PC-9 (cell line): Measurements from ENCODE around the gene TRAPPC3L. TPM values are rescaled to one million over a fixed set of nuclear protein-coding genes. Genes with fewer than 3 reads are reported as not detected.

ENCODE experiments used
- BruUV-seq: library from RNA; stranded (reverse); fragments of 400-500 nt; replicated peaks from 2 replicates; lab custom pipeline; 2021; lab: Mats Ljungman, UMichigan
- CTCF ChIA-PET: fragments of 300-600 bp; sonication (Branson Sonifier 250); formaldehyde crosslinking; loops from one replicate; lab custom pipeline; 2022; ENCODE audit warnings: antibody characterized with exemption; lab: Charles Lee
- POLR2A ChIA-PET: fragments of 300-600 bp; sonication (Branson Sonifier 250); formaldehyde crosslinking; loops from one replicate; lab custom pipeline; 2022; ENCODE audit warnings: antibody characterized with exemption; ENCODE audit not compliant: unreplicated experiment; lab: Charles Lee
- DNase-seq, 2 experiments: peaks; one replicate each; pipeline versions ENCODE4 v3.0.0 to v3.0.0-alpha.2; 2015 to 2022; ENCODE audit warnings: mixed read lengths in 1 of 2
- H2AFZ ChIP-seq: fragments of 200-600 bp; sonication (generic); 2 replicates; pipeline ENCODE4 v1.8.1; 2017; ENCODE audit warnings: antibody characterized with exemption
- H3F3A ChIP-seq: fragments of 200-600 bp; sonication (generic); 2 replicates; pipeline ENCODE4 v1.8.1; 2017; ENCODE audit warnings: antibody characterized with exemption, mild to moderate bottlenecking, low read depth; ENCODE audit not compliant: insufficient read depth
- H3K27ac ChIP-seq: fragments of 200-600 bp; sonication (generic); 2 replicates; pipeline ENCODE4 v1.6.1; 2016; ENCODE audit warnings: mixed run types
- H3K27me3 ChIP-seq: fragments of 200-600 bp; sonication (generic); 2 replicates; pipeline ENCODE4 v1.6.1; 2016; ENCODE audit warnings: low read depth, mixed run types; ENCODE audit not compliant: insufficient read depth
- H3K36me3 ChIP-seq: fragments of 200-600 bp; sonication (generic); 2 replicates; pipeline ENCODE4 v1.6.1; 2016; ENCODE audit warnings: low read depth, mixed run types
- H3K4me1 ChIP-seq: fragments of 200-600 bp; sonication (generic); replicated peaks from 2 replicates; pipeline ENCODE4 v1.6.1; 2016; ENCODE audit warnings: mixed run types; ENCODE audit not compliant: insufficient read depth
- H3K4me2 ChIP-seq: fragments of 200-600 bp; sonication (generic); 2 replicates; pipeline ENCODE4 v1.6.1; 2017; ENCODE audit warnings: mixed run types
- H3K4me3 ChIP-seq: fragments of 200-600 bp; sonication (generic); 2 replicates; pipeline ENCODE4 v1.6.1; 2016; ENCODE audit warnings: mixed run types
- H3K79me2 ChIP-seq: fragments of 200-600 bp; sonication (generic); 2 replicates; pipeline ENCODE4 v1.6.1; 2017; ENCODE audit warnings: low read depth, mixed run types
- H3K9me2 ChIP-seq: fragments of 200-600 bp; sonication (generic); 2 replicates; pipeline ENCODE4 v1.8.1; 2017; ENCODE audit warnings: mild to moderate bottlenecking; ENCODE audit not compliant: insufficient read depth
- H3K9me3 ChIP-seq: fragments of 200-600 bp; sonication (generic); 2 replicates; pipeline ENCODE4 v1.8.1; 2016; ENCODE audit warnings: low read depth; ENCODE audit not compliant: insufficient read depth
- H4K20me1 ChIP-seq: fragments of 200-600 bp; sonication (generic); 2 replicates; pipeline ENCODE4 v1.8.1; 2017; ENCODE audit not compliant: insufficient read depth
- EZH2 ChIP-seq: fragments of 200-600 bp; sonication (generic); IDR thresholded peaks from 2 replicates; pipeline ENCODE4 v1.8.0; 2017; ENCODE audit warnings: antibody characterized with exemption, low read depth
- intact Hi-C: fragments of 100-400 bp; cut with micrococcal nuclease; formaldehyde crosslinking; loops from one replicate; pipeline ENCODE4 v1.10.0; 2022; ENCODE audit not compliant: unreplicated experiment
- total RNA-seq: library from RNA; stranded (reverse); gene quantifications from 2 replicates; pipeline ENCODE4 v1.2.3, GENCODE V29; 2021
- TF ChIP-seq, protein P1 (sequence below): fragments of 200-600 bp; sonication (generic); conservative IDR thresholded peaks from 2 replicates; pipeline ENCODE4 v1.6.1; 2017; ENCODE audit warnings: mixed run types, antibody characterized with exemption, mild to moderate bottlenecking, moderate library complexity

The TRAPPC3L gene
- total RNA-seq, 1 experiment from 2014 or later = not detected

DNA sequence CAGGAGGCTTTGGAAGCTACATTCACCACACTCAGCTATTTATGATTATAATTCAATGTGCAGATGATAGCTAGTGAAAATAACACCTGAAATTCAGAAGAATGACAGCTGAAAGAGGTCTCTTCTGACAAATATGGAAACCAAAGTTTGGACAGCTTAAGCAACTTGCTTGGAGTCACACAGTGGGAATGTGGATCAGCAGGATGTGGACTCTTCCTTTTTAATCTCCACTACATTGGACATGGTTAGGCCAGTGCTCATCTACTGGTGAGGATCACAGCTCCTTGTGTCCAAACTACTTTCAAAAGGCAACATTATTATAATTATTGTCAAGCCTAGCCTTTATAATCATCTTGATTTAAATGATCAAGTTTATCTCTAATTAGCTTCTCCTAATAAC is 10.4 kb downstream of the TRAPPC3L start:
- intact Hi-C loops = loop anchor here (10.0 kb wide), 1 partner anchor 310 kb away; no protein-coding TSS in a partner anchor
- BruUV-seq = no TSS peak
- DNase-seq = peak in 1 of 2 experiments; percentile 56

DNA sequence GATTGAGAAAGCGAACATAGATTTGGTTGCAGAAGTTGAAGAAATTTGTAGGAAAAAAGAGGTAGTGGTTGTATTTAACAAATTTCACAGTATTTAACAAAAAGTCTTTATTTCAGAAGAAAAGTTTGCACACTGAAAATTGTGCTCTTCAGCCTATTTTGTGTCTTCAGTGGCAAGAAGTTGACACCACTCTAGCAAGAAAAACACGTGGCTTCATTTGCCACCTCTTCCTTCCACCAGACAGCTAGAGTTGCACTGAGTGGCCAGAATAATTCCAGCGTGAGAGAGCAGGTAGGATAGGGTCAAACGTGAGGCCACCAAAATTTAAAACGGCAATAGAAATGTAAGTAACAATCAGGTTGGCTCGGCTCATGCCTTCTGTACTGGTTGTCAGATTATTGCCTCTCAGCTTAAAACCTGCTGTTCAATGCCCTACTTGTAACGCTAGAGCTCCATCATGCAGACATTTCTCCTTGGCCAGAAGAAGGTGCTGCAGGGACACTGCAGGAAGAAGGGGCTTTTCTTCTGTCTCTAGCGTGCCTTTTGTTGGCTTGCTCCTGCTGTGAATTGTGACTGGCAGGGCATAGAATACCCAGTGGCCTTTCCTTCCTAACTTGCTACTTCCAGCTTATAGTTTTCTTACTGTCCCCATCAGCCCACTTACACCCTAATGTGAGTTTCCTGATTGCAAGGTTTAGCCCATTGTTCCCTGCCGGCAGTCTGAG is 12.1 kb downstream of the TRAPPC3L start:
- intact Hi-C loops = loop anchor here (10.0 kb wide), 1 partner anchor 311 kb away; no protein-coding TSS in a partner anchor
- no peak overlapping the region for H3K4me3 ChIP-seq
- no peaks in the 10 kb centered on the region for H3F3A ChIP-seq
- no TSS peak for BruUV-seq
- no peaks in the 10 kb centered on the region for H4K20me1 ChIP-seq
- ChIA-PET POLR2A (no interaction called here), CTCF (interaction anchor here (0.6 to 1.2 kb wide), 3 partner anchors 27 to 420 kb away, joined by 3 to 9 read pairs (median 3); no protein-coding TSS in a partner anchor)
- H2AFZ ChIP-seq = no peak overlapping the region
- H3K27ac ChIP-seq = no peak overlapping the region
- H3K36me3 ChIP-seq = no peaks in the 10 kb centered on the region
- no peaks in the 10 kb centered on the region; the same call in 1 of the 2 replicates for H3K4me1 ChIP-seq
- H3K27me3 ChIP-seq = no peaks in the 10 kb centered on the region
- DNase-seq = no peak
- H3K4me2 ChIP-seq = no peak overlapping the region
- no peaks in the 10 kb centered on the region for H3K79me2 ChIP-seq
- TF ChIP-seq, protein P1, sequence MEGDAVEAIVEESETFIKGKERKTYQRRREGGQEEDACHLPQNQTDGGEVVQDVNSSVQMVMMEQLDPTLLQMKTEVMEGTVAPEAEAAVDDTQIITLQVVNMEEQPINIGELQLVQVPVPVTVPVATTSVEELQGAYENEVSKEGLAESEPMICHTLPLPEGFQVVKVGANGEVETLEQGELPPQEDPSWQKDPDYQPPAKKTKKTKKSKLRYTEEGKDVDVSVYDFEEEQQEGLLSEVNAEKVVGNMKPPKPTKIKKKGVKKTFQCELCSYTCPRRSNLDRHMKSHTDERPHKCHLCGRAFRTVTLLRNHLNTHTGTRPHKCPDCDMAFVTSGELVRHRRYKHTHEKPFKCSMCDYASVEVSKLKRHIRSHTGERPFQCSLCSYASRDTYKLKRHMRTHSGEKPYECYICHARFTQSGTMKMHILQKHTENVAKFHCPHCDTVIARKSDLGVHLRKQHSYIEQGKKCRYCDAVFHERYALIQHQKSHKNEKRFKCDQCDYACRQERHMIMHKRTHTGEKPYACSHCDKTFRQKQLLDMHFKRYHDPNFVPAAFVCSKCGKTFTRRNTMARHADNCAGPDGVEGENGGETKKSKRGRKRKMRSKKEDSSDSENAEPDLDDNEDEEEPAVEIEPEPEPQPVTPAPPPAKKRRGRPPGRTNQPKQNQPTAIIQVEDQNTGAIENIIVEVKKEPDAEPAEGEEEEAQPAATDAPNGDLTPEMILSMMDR = no peak
- no peak for TF ChIP-seq EZH2
- no peaks in the 10 kb centered on the region for H3K9me2 ChIP-seq
- no peaks in the 10 kb centered on the region for H3K9me3 ChIP-seq

More for the DNA sequence above, 10.4 kb downstream of the TRAPPC3L start:
- Histone ChIP-seq H3K79me2 (no peaks in the 10 kb centered on the region), H2AFZ (no peak overlapping the region), H3K4me2 (no peak overlapping the region), H4K20me1 (no peaks in the 10 kb centered on the region), H3K27me3 (no peaks in the 10 kb centered on the region), H3K4me1 (no peaks in the 10 kb centered on the region; the same call in 1 of the 2 replicates), H3F3A (no peaks in the 10 kb centered on the region), H3K9me2 (no peaks in the 10 kb centered on the region), H3K27ac (no peak overlapping the region), H3K36me3 (no peaks in the 10 kb centered on the region), H3K4me3 (no peak overlapping the region), H3K9me3 (no peaks in the 10 kb centered on the region)
- TF ChIP-seq EZH2 = no peak
- TF ChIP-seq, protein P1 = no peak
- ChIA-PET CTCF (interaction anchor here (1.4 kb wide), 1 partner anchor 247 kb away, joined by 7 read pairs; no protein-coding TSS in a partner anchor), POLR2A (no interaction called here)

DNA sequence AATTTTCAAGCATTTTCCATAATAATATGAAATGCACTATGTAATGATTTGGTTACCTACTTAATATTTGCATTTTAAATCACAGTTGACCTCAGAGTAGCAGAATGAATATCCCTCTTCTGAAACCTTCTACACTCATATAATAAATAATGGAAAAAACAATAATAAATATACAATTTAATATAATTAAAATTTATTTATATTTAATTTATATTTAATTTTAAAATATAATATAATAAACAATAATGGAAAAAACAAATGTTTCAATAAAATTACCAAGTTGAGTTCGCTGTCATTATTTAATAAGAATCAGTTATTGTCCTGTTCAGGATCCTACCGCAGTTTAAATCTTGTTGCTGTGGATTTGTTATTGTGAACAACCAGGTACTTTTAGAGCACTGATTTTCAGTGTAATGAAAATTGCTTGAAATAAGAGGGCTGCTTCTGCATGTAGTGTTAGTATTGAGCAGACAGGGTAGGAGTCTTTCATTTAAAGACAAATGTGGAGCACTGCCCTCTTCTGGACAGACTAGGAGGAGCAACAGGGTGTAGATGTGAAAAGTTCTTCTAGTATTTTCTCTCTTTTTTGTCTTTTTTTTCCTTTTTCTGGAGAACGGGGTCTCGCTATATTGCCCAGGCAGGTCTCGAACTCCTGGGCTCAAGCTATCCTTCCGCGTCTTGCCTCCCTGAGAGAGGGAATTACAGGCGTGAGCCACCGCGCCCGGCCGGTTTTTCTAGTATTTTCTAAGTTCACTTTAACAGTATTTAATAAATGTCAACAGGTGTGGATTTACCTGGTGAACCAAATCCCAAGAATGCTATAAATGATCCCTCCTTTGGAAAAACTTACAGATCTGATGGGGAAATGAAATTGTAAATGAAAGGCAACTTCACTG is 13.6 kb downstream of the TRAPPC3L start:
- intact Hi-C loops = loop anchor here (1.0 to 10.0 kb wide), 2 partner anchors 245 to 313 kb away; no protein-coding TSS in a partner anchor
- peak; percentile 47 to 54 for DNase-seq
- H3F3A ChIP-seq = no peaks in the 10 kb centered on the region
- POLR2A ChIA-PET = no interaction called here
- CTCF ChIA-PET = no interaction called here
- no peaks in the 10 kb centered on the region for H3K79me2 ChIP-seq
- no TSS peak for BruUV-seq
- no peaks in the 10 kb centered on the region for H4K20me1 ChIP-seq
- TF ChIP-seq, protein P1 = peak; percentile 91
- TF ChIP-seq EZH2 = no peak
- H3K27me3 ChIP-seq = no peaks in the 10 kb centered on the region
- no peaks in the 10 kb centered on the region for H3K9me2 ChIP-seq
- no peak overlapping the region for H3K4me2 ChIP-seq
- no peaks in the 10 kb centered on the region; the same call in 1 of the 2 replicates for H3K4me1 ChIP-seq
- no peak overlapping the region for H3K4me3 ChIP-seq
- no peaks in the 10 kb centered on the region for H3K36me3 ChIP-seq
- no peak overlapping the region for H3K27ac ChIP-seq
- H3K9me3 ChIP-seq = no peaks in the 10 kb centered on the region
- H2AFZ ChIP-seq = no peak overlapping the region
